ENCODE measurements around the gene ABI3BP. TPM values are rescaled to one million over a fixed set of nuclear protein-coding genes. Genes with fewer than 3 reads are reported as not detected.

The ABI3BP gene
- total and polyA plus RNA-seq, 4 donors, result 1.9 to 4.2 (median 2.4) TPM

DNA sequence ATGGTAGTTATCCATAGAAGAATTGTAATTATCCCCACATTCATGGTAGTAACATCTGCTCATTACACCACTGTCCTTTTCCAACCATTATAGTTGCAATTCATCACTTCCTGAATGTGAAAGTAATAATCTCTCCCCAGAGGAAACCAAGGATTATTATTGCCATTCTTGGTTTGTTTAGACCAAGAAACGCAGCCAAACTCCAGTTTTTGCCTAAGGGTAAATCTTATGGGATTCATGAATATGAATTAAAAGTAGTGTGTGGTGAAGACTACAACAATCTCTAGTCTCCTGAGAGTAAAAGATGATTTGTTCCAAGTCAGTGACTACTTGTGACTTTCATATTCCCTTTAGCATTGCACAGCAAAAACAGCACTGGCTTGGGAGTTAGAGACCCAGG lies 45.7 kb upstream of the ABI3BP start:
- WGBS, result 65% methylated on average over 1 of the region's 1 CpG
- Histone ChIP-seq H3K9ac (ENCODE audit: low read depth in 1 of 2, low read length in 2 of 2) (no peak overlapping the region), H3K9me3 (ENCODE audit: control insufficient read depth in 4 of 4, low read length in 3 of 4) (no peaks in the 10 kb centered on the region), H3K36me3 (ENCODE audit: control insufficient read depth in 4 of 4, insufficient read depth in 3 of 4, low read depth in 1 of 4, low read length in 3 of 4) (no peaks in the 10 kb centered on the region), H3K27ac (ENCODE audit: low read depth in 1 of 2, low read length in 2 of 2) (no peak overlapping the region), H3K27me3 (ENCODE audit: control insufficient read depth in 4 of 4, insufficient read depth in 4 of 4, low read length in 3 of 4) (no peaks in the 10 kb centered on the region), H3K4me1 (ENCODE audit: control insufficient read depth in 4 of 4, insufficient read depth in 4 of 4, low read length in 3 of 4) (no peaks in the 10 kb centered on the region), H3K4me3 (ENCODE audit: low read depth in 1 of 3, low read length in 3 of 3) (no peak overlapping the region)
- TF ChIP-seq, protein P1, sequence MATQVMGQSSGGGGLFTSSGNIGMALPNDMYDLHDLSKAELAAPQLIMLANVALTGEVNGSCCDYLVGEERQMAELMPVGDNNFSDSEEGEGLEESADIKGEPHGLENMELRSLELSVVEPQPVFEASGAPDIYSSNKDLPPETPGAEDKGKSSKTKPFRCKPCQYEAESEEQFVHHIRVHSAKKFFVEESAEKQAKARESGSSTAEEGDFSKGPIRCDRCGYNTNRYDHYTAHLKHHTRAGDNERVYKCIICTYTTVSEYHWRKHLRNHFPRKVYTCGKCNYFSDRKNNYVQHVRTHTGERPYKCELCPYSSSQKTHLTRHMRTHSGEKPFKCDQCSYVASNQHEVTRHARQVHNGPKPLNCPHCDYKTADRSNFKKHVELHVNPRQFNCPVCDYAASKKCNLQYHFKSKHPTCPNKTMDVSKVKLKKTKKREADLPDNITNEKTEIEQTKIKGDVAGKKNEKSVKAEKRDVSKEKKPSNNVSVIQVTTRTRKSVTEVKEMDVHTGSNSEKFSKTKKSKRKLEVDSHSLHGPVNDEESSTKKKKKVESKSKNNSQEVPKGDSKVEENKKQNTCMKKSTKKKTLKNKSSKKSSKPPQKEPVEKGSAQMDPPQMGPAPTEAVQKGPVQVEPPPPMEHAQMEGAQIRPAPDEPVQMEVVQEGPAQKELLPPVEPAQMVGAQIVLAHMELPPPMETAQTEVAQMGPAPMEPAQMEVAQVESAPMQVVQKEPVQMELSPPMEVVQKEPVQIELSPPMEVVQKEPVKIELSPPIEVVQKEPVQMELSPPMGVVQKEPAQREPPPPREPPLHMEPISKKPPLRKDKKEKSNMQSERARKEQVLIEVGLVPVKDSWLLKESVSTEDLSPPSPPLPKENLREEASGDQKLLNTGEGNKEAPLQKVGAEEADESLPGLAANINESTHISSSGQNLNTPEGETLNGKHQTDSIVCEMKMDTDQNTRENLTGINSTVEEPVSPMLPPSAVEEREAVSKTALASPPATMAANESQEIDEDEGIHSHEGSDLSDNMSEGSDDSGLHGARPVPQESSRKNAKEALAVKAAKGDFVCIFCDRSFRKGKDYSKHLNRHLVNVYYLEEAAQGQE (IDR thresholded peaks at IDR 0.05), result no peak
- TF ChIP-seq, protein P2, sequence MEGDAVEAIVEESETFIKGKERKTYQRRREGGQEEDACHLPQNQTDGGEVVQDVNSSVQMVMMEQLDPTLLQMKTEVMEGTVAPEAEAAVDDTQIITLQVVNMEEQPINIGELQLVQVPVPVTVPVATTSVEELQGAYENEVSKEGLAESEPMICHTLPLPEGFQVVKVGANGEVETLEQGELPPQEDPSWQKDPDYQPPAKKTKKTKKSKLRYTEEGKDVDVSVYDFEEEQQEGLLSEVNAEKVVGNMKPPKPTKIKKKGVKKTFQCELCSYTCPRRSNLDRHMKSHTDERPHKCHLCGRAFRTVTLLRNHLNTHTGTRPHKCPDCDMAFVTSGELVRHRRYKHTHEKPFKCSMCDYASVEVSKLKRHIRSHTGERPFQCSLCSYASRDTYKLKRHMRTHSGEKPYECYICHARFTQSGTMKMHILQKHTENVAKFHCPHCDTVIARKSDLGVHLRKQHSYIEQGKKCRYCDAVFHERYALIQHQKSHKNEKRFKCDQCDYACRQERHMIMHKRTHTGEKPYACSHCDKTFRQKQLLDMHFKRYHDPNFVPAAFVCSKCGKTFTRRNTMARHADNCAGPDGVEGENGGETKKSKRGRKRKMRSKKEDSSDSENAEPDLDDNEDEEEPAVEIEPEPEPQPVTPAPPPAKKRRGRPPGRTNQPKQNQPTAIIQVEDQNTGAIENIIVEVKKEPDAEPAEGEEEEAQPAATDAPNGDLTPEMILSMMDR (IDR thresholded peaks at IDR 0.05; ENCODE audit: low read depth, low read length, missing input control), result no peak
- no peak for TF ChIP-seq FOXA1 (IDR thresholded peaks at IDR 0.05)
- TF ChIP-seq EGR1 (IDR thresholded peaks at IDR 0.05; ENCODE audit: low read depth in 2 of 2), result no peak
- TF ChIP-seq FOXA2 (IDR thresholded peaks at IDR 0.05), result no peak
- TF ChIP-seq GABPA (IDR thresholded peaks at IDR 0.05 in 1 of 2, conservative IDR thresholded peaks at IDR 0.05 in 1 of 2), result no peak
- TF ChIP-seq RAD21 (IDR thresholded peaks at IDR 0.05), result no peak
- no peak for TF ChIP-seq HNF4G (IDR thresholded peaks at IDR 0.05)
- no peak for TF ChIP-seq JUND (IDR thresholded peaks at IDR 0.05)
- TF ChIP-seq SP1 (IDR thresholded peaks at IDR 0.05), result no peak
- TF ChIP-seq, protein P3, sequence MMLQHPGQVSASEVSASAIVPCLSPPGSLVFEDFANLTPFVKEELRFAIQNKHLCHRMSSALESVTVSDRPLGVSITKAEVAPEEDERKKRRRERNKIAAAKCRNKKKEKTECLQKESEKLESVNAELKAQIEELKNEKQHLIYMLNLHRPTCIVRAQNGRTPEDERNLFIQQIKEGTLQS (IDR thresholded peaks at IDR 0.05), result no peak
- DNase-seq (ENCODE audit: low spot score), result no peak

DNA sequence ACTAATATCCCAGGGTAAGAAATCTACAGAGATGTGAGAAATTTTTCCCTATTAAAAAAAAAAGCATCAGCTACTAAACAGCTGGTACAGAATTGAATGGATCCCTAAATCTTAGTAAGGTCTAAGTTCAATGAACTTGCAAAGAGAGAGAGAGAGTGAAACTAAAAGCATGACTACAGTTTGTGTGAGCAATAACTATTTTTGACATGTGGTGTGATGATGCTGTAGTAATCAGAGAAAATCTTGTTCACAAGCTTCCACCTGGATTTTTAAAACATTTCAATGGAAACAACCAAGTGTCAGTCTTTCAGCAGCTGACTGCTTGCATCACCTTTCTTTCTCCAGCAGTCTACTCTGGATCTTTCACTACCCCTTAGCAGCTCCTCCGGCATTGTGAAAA lies 45.2 kb upstream of the ABI3BP start:
- H3K9me3 ChIP-seq (ENCODE audit: control insufficient read depth in 4 of 4, low read length in 3 of 4), result no peaks in the 10 kb centered on the region
- WGBS, result 91% methylated on average over 1 of the region's 1 CpG
- TF ChIP-seq, protein P1 (IDR thresholded peaks at IDR 0.05), result no peak
- no peak for TF ChIP-seq SP1 (IDR thresholded peaks at IDR 0.05)
- no peak for TF ChIP-seq NR2F2 (IDR thresholded peaks at IDR 0.05)
- TF ChIP-seq, protein P2 (IDR thresholded peaks at IDR 0.05; ENCODE audit: low read depth, low read length, missing input control), result no peak
- TF ChIP-seq HNF4A (conservative IDR thresholded peaks at IDR 0.05), result no peak
- peak in 1 of 2 donors; percentile 9 for TF ChIP-seq RXRA (IDR thresholded peaks at IDR 0.05)

More for the DNA sequence above, 45.2 kb upstream of the ABI3BP start:
- Histone ChIP-seq H3K27me3 (ENCODE audit: control insufficient read depth in 4 of 4, insufficient read depth in 4 of 4, low read length in 3 of 4) (no peaks in the 10 kb centered on the region), H3K36me3 (ENCODE audit: control insufficient read depth in 4 of 4, insufficient read depth in 3 of 4, low read depth in 1 of 4, low read length in 3 of 4) (no peaks in the 10 kb centered on the region), H3K4me3 (ENCODE audit: low read depth in 1 of 3, low read length in 3 of 3) (no peak overlapping the region), H3K9ac (ENCODE audit: low read depth in 1 of 2, low read length in 2 of 2) (no peak overlapping the region), H3K27ac (ENCODE audit: low read depth in 1 of 2, low read length in 2 of 2) (no peak overlapping the region), H3K4me1 (ENCODE audit: control insufficient read depth in 4 of 4, insufficient read depth in 4 of 4, low read length in 3 of 4) (no peaks in the 10 kb centered on the region)
- no peak for DNase-seq (ENCODE audit: low spot score)
